ENCODE data around the gene CALM3. TPM values are rescaled to one million over a fixed set of nuclear protein-coding genes. Genes with fewer than 3 reads are reported as not detected.

The CALM3 gene
- polyA plus RNA-seq, 3 donors, result 165 to 240 (median 177) TPM

DNA sequence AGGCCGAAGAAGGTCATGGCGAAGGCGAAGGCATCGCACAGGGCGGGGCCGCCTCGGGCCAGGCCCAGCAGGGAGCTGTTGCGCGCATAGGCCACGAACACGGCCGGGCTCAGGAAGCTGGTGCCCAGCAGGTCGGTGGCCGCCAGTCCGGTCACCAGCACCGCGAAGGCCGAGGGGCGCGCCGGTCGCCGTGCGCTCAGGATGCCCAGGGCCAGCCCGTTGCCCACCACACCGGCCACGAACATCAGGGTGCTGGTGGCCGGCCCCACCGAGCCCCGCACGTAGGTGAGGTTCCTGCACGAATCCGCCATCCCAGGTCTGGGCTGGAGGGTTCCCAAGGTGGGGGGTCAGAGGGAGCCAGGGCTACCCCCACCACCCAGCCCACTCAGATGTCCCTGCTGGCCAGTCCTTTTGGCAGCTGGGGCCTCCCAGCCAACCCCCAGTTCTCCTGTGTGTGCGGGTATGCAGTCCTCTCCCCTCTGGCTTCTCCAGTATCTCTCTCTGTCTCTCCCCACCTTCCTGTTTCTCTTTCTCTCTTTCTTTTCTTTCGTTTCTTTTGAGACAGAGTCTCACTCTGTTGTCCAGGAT is 22.9 kb downstream of the CALM3 start:
- Histone ChIP-seq H3K9me3 (replicated peaks in 1 of 2; ENCODE audit: control insufficient read depth in 1 of 2, insufficient read depth in 1 of 2, low read length in 2 of 2) (no peaks in the 10 kb centered on the region), H3K4me2 (replicated peaks; ENCODE audit: extremely low read depth, low read length, poor library complexity, severe bottlenecking) (peak overlapping the region; percentile 69), H3K27me3 (ENCODE audit: control insufficient read depth in 2 of 2, insufficient read depth in 2 of 2, low read length in 2 of 2) (no peaks in the 10 kb centered on the region), H3K79me2 (ENCODE audit: insufficient read depth, low read length) (peaks cover 6% of the 10 kb centered on the region), H4K20me1 (ENCODE audit: insufficient read depth, low read length) (no peaks in the 10 kb centered on the region), H3K9ac (ENCODE audit: insufficient read depth, low read length, poor library complexity, severe bottlenecking) (peak overlapping the region; percentile 59), H2AFZ (ENCODE audit: insufficient read depth, low read depth, low read length, poor library complexity, severe bottlenecking) (no peak overlapping the region), H3K4me3 (replicated peaks in 1 of 3; ENCODE audit: low read depth in 2 of 3, low read length in 3 of 3) (peak overlapping the region; percentile 22 to 75 (median 48)), H3K27ac (ENCODE audit: low read depth in 1 of 2, low read length in 2 of 2) (peak overlapping the region; percentile 0 to 75), H3K4me1 (ENCODE audit: control insufficient read depth in 1 of 2, insufficient read depth in 2 of 2, low read length in 2 of 2) (peaks cover 75 to 80% of the 10 kb centered on the region in 2 donors), H3K36me3 (replicated peaks in 1 of 2; ENCODE audit: control insufficient read depth in 1 of 2, insufficient read depth in 2 of 2, low read length in 2 of 2) (peaks cover 0 to 4% of the 10 kb centered on the region in 2 donors)
- H3K27me3 Mint-ChIP-seq (ENCODE audit: low read depth in 3 of 3), result peaks cover 6 to 9% (median 8%) of the 10 kb centered on the region in 3 donors
- peak overlapping the region in 6 of 7 donors; percentile 40 to 96 (median 92) for H3K27ac Mint-ChIP-seq
- no peak for DNase-seq
- intact Hi-C loops (cut with micrococcal nuclease), result no loop called here
- H3K36me3 Mint-ChIP-seq, result peaks cover 24 to 26% of the 10 kb centered on the region in 2 donors
- H3K4me1 Mint-ChIP-seq, result peaks cover 77% of the 10 kb centered on the region
- 87% methylated on average over 28 of the region's 35 CpGs for WGBS (ENCODE audit: insufficient coverage)
- TF ChIP-seq, protein P1, sequence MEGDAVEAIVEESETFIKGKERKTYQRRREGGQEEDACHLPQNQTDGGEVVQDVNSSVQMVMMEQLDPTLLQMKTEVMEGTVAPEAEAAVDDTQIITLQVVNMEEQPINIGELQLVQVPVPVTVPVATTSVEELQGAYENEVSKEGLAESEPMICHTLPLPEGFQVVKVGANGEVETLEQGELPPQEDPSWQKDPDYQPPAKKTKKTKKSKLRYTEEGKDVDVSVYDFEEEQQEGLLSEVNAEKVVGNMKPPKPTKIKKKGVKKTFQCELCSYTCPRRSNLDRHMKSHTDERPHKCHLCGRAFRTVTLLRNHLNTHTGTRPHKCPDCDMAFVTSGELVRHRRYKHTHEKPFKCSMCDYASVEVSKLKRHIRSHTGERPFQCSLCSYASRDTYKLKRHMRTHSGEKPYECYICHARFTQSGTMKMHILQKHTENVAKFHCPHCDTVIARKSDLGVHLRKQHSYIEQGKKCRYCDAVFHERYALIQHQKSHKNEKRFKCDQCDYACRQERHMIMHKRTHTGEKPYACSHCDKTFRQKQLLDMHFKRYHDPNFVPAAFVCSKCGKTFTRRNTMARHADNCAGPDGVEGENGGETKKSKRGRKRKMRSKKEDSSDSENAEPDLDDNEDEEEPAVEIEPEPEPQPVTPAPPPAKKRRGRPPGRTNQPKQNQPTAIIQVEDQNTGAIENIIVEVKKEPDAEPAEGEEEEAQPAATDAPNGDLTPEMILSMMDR (IDR thresholded peaks at IDR 0.05), result no peak
- peak overlapping the region; percentile 87 to 100 for H3K4me3 Mint-ChIP-seq
- peaks cover 0 to 2% (median 0%) of the 10 kb centered on the region in 7 donors for H3K9me3 Mint-ChIP-seq

DNA sequence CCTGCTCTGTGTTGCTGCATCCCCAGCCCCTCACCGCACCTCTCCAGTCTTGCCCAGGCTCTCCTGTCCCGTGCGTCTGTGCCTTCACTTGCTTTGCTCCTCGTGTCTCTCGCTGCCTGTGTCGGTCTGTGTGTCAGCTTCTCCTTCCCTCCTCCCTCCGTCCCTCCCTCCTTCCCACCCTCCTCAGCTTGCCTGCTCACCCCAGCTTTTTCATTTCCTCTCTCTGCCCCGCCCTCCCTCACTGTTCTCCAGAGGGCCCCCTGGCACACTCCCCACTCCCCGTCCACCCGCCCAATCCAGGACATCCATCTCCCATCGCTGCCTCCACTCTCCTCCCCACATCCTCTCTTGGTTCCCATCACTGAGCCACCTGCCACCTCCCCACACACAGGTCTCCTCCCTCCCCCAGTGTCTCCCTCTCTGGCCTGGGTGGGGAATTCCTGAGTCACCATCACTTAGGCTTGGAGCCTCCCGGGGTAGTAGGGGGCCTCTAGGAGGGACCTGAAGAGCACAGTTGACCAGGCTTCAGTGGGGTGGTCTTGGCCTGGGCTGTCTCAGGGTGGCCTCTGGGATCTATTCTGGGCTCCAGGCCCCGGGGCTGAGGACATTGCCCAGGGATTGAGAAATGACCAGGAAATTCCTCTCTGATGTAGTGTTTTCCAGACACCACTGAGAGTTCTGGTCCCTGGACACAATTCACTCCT is 24.0 kb downstream of the CALM3 start, which contains the start of gene PTGIR:
Gene PTGIR, minus strand, starts transcription at position 132 of the 704 bp plus-strand sequence. CDS start 864 bp downstream, outside the sequence.
- 0% methylated on average over 12 of the region's 13 CpGs for WGBS (ENCODE audit: insufficient coverage)
- peaks cover 6% of the 10 kb centered on the region for H3K79me2 ChIP-seq (ENCODE audit: insufficient read depth, low read length)
- DNase-seq, result peak; percentile 62 to 78 (median 68)
- H3K4me3 ChIP-seq (replicated peaks in 1 of 3; ENCODE audit: low read depth in 2 of 3, low read length in 3 of 3), result peak within 1 kb of the TSS; percentile 44 to 75 (median 48)
- H3K4me2 ChIP-seq (replicated peaks; ENCODE audit: extremely low read depth, low read length, poor library complexity, severe bottlenecking), result peak within 1 kb of the TSS; percentile 69
- no peaks in the 10 kb centered on the region for H4K20me1 ChIP-seq (ENCODE audit: insufficient read depth, low read length)
- Mint-ChIP-seq H3K36me3 (peaks cover 24 to 26% of the 10 kb centered on the region in 2 donors), H3K4me1 (peaks cover 73% of the 10 kb centered on the region), H3K9me3 (no peaks in the 10 kb centered on the region), H3K27ac (peak within 1 kb of the TSS; percentile 88 to 96 (median 92)), H3K4me3 (peak within 1 kb of the TSS; percentile 87 to 100), H3K27me3 (ENCODE audit: low read depth in 3 of 3) (peaks cover 6 to 8% (median 7%) of the 10 kb centered on the region in 3 donors)
- intact Hi-C loops (cut with micrococcal nuclease), result no loop called here
- H3K27me3 ChIP-seq (ENCODE audit: control insufficient read depth in 2 of 2, insufficient read depth in 2 of 2, low read length in 2 of 2), result no peaks in the 10 kb centered on the region
- H3K27ac ChIP-seq (ENCODE audit: low read depth in 1 of 2, low read length in 2 of 2), result peak within 1 kb of the TSS; percentile 69 to 75
- no peaks in the 10 kb centered on the region for H3K9me3 ChIP-seq (replicated peaks in 1 of 2; ENCODE audit: control insufficient read depth in 1 of 2, insufficient read depth in 1 of 2, low read length in 2 of 2)
- peaks cover 69 to 75% of the 10 kb centered on the region in 2 donors for H3K4me1 ChIP-seq (ENCODE audit: control insufficient read depth in 1 of 2, insufficient read depth in 2 of 2, low read length in 2 of 2)
- peak within 1 kb of the TSS; percentile 55 for H2AFZ ChIP-seq (ENCODE audit: insufficient read depth, low read depth, low read length, poor library complexity, severe bottlenecking)
- TF ChIP-seq, protein P1 (IDR thresholded peaks at IDR 0.05), result no peak
- peaks cover 0 to 4% of the 10 kb centered on the region in 2 donors for H3K36me3 ChIP-seq (replicated peaks in 1 of 2; ENCODE audit: control insufficient read depth in 1 of 2, insufficient read depth in 2 of 2, low read length in 2 of 2)
- peak within 1 kb of the TSS; percentile 59 for H3K9ac ChIP-seq (ENCODE audit: insufficient read depth, low read length, poor library complexity, severe bottlenecking)

All from CD14-positive monocyte (primary cell).